IPS-20b (cell line): ENCODE measurements around the gene SLC39A13.

ENCODE experiments used
- H3K27ac ChIP-seq: one replicate; pipeline ENCODE4 v1.5.1; 2013; ENCODE audit warnings: low read length
- H3K27me3 ChIP-seq: 2 replicates; pipeline ENCODE4 v1.6.1; 2013; ENCODE audit warnings: mild to moderate bottlenecking, low read length, inconsistent platforms; ENCODE audit not compliant: insufficient read depth
- H3K36me3 ChIP-seq: 2 replicates; pipeline ENCODE4 v1.6.1; 2013; ENCODE audit warnings: low read depth, mild to moderate bottlenecking, inconsistent platforms, low read length, moderate library complexity; ENCODE audit not compliant: insufficient read depth
- H3K4me1 ChIP-seq: 2 replicates; pipeline ENCODE4 v1.6.1; 2013; ENCODE audit warnings: mild to moderate bottlenecking, control low read depth, inconsistent platforms, low read length, moderate library complexity; ENCODE audit not compliant: insufficient read depth
- H3K4me3 ChIP-seq: 2 replicates; pipeline ENCODE4 v1.5.1; 2013; ENCODE audit warnings: mild to moderate bottlenecking, low read length, inconsistent platforms
- H3K9ac ChIP-seq: 2 replicates; pipeline ENCODE4 v1.6.1; 2013; ENCODE audit warnings: low read depth, mild to moderate bottlenecking, inconsistent platforms, low read length, moderate library complexity
- H3K9me3 ChIP-seq: 2 replicates; pipeline ENCODE4 v1.6.1; 2013; ENCODE audit warnings: mild to moderate bottlenecking, low read depth, low read length, inconsistent platforms; ENCODE audit not compliant: insufficient read depth

The SLC39A13 gene

GRCh38 chr11:47395223-47396048 is 13.0 kb upstream of the SLC39A13 start:
- Histone ChIP-seq H3K9me3 (no peaks in the 10 kb centered on the region), H3K27ac (no peak overlapping the region), H3K36me3 (no peaks in the 10 kb centered on the region), H3K27me3 (no peaks in the 10 kb centered on the region), H3K9ac (no peak overlapping the region), H3K4me1 (peaks cover 7% of the 10 kb centered on the region; the same call in 1 of the 2 replicates), H3K4me3 (no peak overlapping the region)

GRCh38 chr11:47396049-47396320 is 12.4 kb upstream of the SLC39A13 start:
- no peaks in the 10 kb centered on the region for H3K27me3 ChIP-seq
- H3K4me1 ChIP-seq, result peaks cover 9% of the 10 kb centered on the region; the same call in 1 of the 2 replicates
- no peaks in the 10 kb centered on the region for H3K9me3 ChIP-seq
- H3K27ac ChIP-seq, result no peak overlapping the region
- no peak overlapping the region for H3K4me3 ChIP-seq
- no peak overlapping the region for H3K9ac ChIP-seq
- H3K36me3 ChIP-seq, result no peaks in the 10 kb centered on the region

GRCh38 chr11:47398011-47398410 is 10.4 kb upstream of the SLC39A13 start:
- H3K4me3 ChIP-seq, result no peak overlapping the region
- H3K27ac ChIP-seq, result no peak overlapping the region
- no peaks in the 10 kb centered on the region for H3K9me3 ChIP-seq
- H3K27me3 ChIP-seq, result no peaks in the 10 kb centered on the region
- no peak overlapping the region for H3K9ac ChIP-seq
- no peaks in the 10 kb centered on the region for H3K36me3 ChIP-seq
- peaks cover 17% of the 10 kb centered on the region; the same call in 1 of the 2 replicates for H3K4me1 ChIP-seq

GRCh38 chr11:47398551-47398950 is 9.8 kb upstream of the SLC39A13 start:
- Histone ChIP-seq H3K4me1 (peaks cover 17% of the 10 kb centered on the region; the same call in 1 of the 2 replicates), H3K27me3 (no peaks in the 10 kb centered on the region), H3K9me3 (no peaks in the 10 kb centered on the region), H3K36me3 (no peaks in the 10 kb centered on the region), H3K9ac (no peak overlapping the region), H3K4me3 (no peak overlapping the region), H3K27ac (no peak overlapping the region)

- Histone ChIP-seq H3K9ac (peak overlapping the region; percentile 78), H3K27ac (peak overlapping the region; percentile 82), H3K4me1 (peaks cover 17% of the 10 kb centered on the region; the same call in 1 of the 2 replicates), H3K9me3 (no peaks in the 10 kb centered on the region), H3K36me3 (no peaks in the 10 kb centered on the region), H3K4me3 (peak overlapping the region; percentile 69), H3K27me3 (no peaks in the 10 kb centered on the region)
Observed at GRCh38 chr11:47399860-47400767, 8.3 kb upstream of the SLC39A13 start.

- Histone ChIP-seq H3K9me3 (no peaks in the 10 kb centered on the region), H3K27me3 (no peaks in the 10 kb centered on the region), H3K4me1 (peaks cover 17% of the 10 kb centered on the region; the same call in 1 of the 2 replicates), H3K36me3 (no peaks in the 10 kb centered on the region), H3K4me3 (peak overlapping the region; percentile 69), H3K27ac (peak overlapping the region; percentile 82), H3K9ac (peak overlapping the region; percentile 78)
Observed at GRCh38 chr11:47400768-47401279, 7.6 kb upstream of the SLC39A13 start.

- Histone ChIP-seq H3K4me3 (no peak overlapping the region), H3K27me3 (no peaks in the 10 kb centered on the region), H3K36me3 (no peaks in the 10 kb centered on the region), H3K27ac (no peak overlapping the region), H3K4me1 (peaks cover 25% of the 10 kb centered on the region; the same call in 1 of the 2 replicates), H3K9me3 (no peaks in the 10 kb centered on the region), H3K9ac (no peak overlapping the region)
Observed at GRCh38 chr11:47403135-47403534, 5.3 kb upstream of the SLC39A13 start.

GRCh38 chr11:47403571-47403970 is 4.8 kb upstream of the SLC39A13 start:
- H3K27ac ChIP-seq, result no peak overlapping the region
- H3K9ac ChIP-seq, result no peak overlapping the region
- H3K4me1 ChIP-seq, result peaks cover 20% of the 10 kb centered on the region; the same call in 1 of the 2 replicates
- H3K9me3 ChIP-seq, result no peaks in the 10 kb centered on the region
- no peaks in the 10 kb centered on the region for H3K36me3 ChIP-seq
- H3K27me3 ChIP-seq, result no peaks in the 10 kb centered on the region
- H3K4me3 ChIP-seq, result no peak overlapping the region

GRCh38 chr11:47406896-47407745 is 1.3 kb upstream of the SLC39A13 start:
- no peaks in the 10 kb centered on the region for H3K36me3 ChIP-seq
- peaks cover 16% of the 10 kb centered on the region; the same call in 1 of the 2 replicates for H3K4me1 ChIP-seq
- peak overlapping the region; percentile 53 for H3K27ac ChIP-seq
- H3K27me3 ChIP-seq, result no peaks in the 10 kb centered on the region
- H3K9ac ChIP-seq, result peak overlapping the region; percentile 89
- peak overlapping the region; percentile 82 for H3K4me3 ChIP-seq
- H3K9me3 ChIP-seq, result no peaks in the 10 kb centered on the region

- Histone ChIP-seq H3K27ac (no peak overlapping the region), H3K9me3 (no peaks in the 10 kb centered on the region)
Observed at GRCh38 chr11:47408598-47409439, 429 bp downstream of the SLC39A13 start.

More at GRCh38 chr11:47408598-47409439, 429 bp downstream of the SLC39A13 start:
- H3K27me3 ChIP-seq, result no peaks in the 10 kb centered on the region
- H3K9ac ChIP-seq, result peak overlapping the region; percentile 88; the same call in 1 of the 2 replicates
- H3K4me1 ChIP-seq, result peaks cover 16% of the 10 kb centered on the region; the same call in 1 of the 2 replicates
- H3K36me3 ChIP-seq, result peaks cover 2% of the 10 kb centered on the region
- peak overlapping the region; percentile 96 for H3K4me3 ChIP-seq
